Activated CD8-positive, alpha-beta memory T cell treated with anti-CD3 and anti-CD28 coated beads for 36 hours (primary cell): Measurements from ENCODE around the gene SPTBN4. TPM values are rescaled to one million over a fixed set of nuclear protein-coding genes. Genes with fewer than 3 reads are reported as not detected.
"Not testable (repeated sequence)": the region's sequence is repeated elsewhere in the genome, so short reads cannot be mapped to it uniquely, and the experiment has no call there.

Experiments
- CTCF ChIA-PET: fragments of 350-600 bp; sonication (Branson Sonifier 250); formaldehyde crosslinking; loops from one replicate; lab custom pipeline; 2021; ENCODE audit warnings: antibody characterized with exemption; lab: Charles Lee
- POLR2A ChIA-PET: fragments of 350-600 bp; sonication (Branson Sonifier 250); formaldehyde crosslinking; loops from one replicate; lab custom pipeline; 2021; ENCODE audit warnings: antibody characterized with exemption; lab: Charles Lee
- total RNA-seq, 2 experiments: library from RNA; stranded (reverse); gene quantifications; one replicate each; pipeline ENCODE4 v1.2.3, GENCODE V29; 2021

The SPTBN4 gene
- total RNA-seq, 2 experiments from 2014 or later = 0.40 to 0.92 TPM

- ChIA-PET POLR2A (interaction anchor here (0.5 kb wide), 1 partner anchor 1319 kb away, joined by 4 read pairs; no protein-coding TSS in a partner anchor), CTCF (interaction anchor here (1.2 to 1.3 kb wide), 2 partner anchors 11 to 92 kb away, joined by 3 read pairs; no protein-coding TSS in a partner anchor)
Observed at GRCh38 chr19:40512473-40513344, 45.9 kb downstream of the SPTBN4 start.

DNA sequence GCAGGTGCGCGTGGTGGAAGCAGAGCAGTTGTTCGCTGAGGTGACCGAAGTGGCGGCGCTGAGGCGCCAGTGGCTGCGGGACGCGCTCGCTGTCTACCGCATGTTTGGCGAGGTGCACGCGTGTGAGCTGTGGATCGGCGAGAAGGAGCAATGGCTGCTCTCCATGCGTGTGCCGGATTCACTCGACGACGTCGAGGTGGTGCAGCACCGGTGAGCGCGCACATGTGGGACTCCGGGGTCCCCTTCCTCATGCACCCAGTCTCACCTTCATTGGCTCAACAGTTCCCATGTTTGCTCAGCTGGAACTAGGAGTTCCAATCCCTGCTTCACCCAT is 46.5 kb downstream of the SPTBN4 start:
- ChIA-PET POLR2A (no interaction called here), CTCF (interaction anchor here (1.2 kb wide), 1 partner anchor 10 kb away, joined by 3 read pairs; no protein-coding TSS in a partner anchor)

DNA sequence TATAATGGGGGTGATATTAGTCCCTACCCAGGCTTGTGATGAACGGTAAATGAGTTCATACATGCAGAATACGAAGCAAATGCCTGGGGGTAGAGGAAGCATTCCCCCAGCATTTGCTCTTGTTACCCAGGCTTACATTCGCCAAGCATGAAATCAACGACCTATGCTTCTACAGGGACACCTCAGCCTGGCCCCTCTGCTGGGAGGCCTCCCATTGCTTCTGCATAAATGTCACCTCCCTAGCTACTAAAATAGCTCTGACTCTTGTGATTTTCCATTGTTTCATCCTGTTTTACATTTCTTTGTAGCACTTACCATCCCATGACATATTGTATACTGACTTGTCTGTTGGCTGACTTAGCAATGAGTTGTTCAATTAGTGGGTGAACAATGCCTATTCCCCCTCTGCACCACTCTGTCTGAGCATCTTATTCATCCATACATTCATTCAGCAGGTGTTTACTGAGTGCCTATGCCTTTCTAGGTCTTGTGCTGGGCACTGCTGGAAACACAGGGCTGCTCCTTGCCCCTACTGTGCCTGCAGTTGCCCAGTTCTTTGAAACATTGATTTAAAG is 47.0 kb downstream of the SPTBN4 start:
- ChIA-PET CTCF (interaction anchor here (1.2 kb wide), 1 partner anchor 10 kb away, joined by 3 read pairs; no protein-coding TSS in a partner anchor), POLR2A (no interaction called here)

- POLR2A ChIA-PET = no interaction called here
- CTCF ChIA-PET = no interaction called here
Observed at GRCh38 chr19:40517248-40517647, 50.4 kb downstream of the SPTBN4 start.

- POLR2A ChIA-PET = no interaction called here
- CTCF ChIA-PET = interaction anchor here (0.7 kb wide), 1 partner anchor 489 kb away, joined by 4 read pairs; no protein-coding TSS in a partner anchor
Observed at GRCh38 chr19:40519352-40520322, 52.8 kb downstream of the SPTBN4 start.

GRCh38 chr19:40521276-40521675 is 54.5 kb downstream of the SPTBN4 start:
- ChIA-PET CTCF (interaction anchor here (0.8 to 1.7 kb wide), 6 partner anchors 9 to 100 kb away, joined by 3 to 5 read pairs (median 4); partner anchors contain the start of genes BLVRB and SPTBN4), POLR2A (no interaction called here)

- CTCF ChIA-PET = interaction anchor here (0.7 to 1.7 kb wide), 5 partner anchors 10 to 101 kb away, joined by 3 to 5 read pairs (median 3); no protein-coding TSS in a partner anchor
- POLR2A ChIA-PET = not testable (repeated sequence)
Observed at GRCh38 chr19:40521900-40522299, 55.1 kb downstream of the SPTBN4 start.

GRCh38 chr19:40523322-40524047 is 56.7 kb downstream of the SPTBN4 start:
- CTCF ChIA-PET = interaction anchor here (0.6 to 1.1 kb wide), 4 partner anchors 10 to 111 kb away, joined by 3 to 4 read pairs (median 3); no protein-coding TSS in a partner anchor
- POLR2A ChIA-PET = interaction anchor here (0.7 kb wide), 1 partner anchor 34 kb away, joined by 7 read pairs; no protein-coding TSS in a partner anchor

- ChIA-PET POLR2A (interaction anchor here (0.6 to 0.7 kb wide), 2 partner anchors 33 to 58 kb away, joined by 3 to 7 read pairs; partner anchors contain the start of gene BLVRB), CTCF (interaction anchor here (1.1 kb wide), 1 partner anchor 11 kb away, joined by 3 read pairs; no protein-coding TSS in a partner anchor)
Observed at GRCh38 chr19:40524133-40524549, 57.3 kb downstream of the SPTBN4 start.

DNA sequence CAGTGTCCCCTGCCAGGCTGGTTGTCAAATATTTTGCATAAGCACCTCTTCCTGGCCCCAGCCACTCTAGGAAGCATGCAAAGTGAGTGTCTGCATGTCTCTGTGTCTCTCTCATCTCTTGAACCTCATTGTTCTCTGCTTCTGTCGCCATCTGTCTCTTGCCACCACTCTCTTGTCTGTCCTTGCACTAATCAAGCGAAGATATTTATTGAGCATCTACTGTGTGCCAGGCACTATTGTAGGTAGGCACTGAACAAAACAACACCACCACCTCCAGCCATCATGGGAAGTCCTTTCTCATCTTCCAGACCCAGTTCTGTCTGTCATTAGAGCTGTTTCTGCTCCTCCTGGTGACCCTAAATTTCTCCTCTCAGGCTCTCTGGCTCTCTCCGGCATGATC is 57.9 kb downstream of the SPTBN4 start:
- ChIA-PET CTCF (no interaction called here), POLR2A (interaction anchor here (0.6 kb wide), 1 partner anchor 59 kb away, joined by 3 read pairs; the partner anchor contains the start of gene BLVRB)

- ChIA-PET CTCF (interaction anchor here (1.1 kb wide), 1 partner anchor 109 kb away, joined by 3 read pairs; no protein-coding TSS in a partner anchor), POLR2A (no interaction called here)
Observed at GRCh38 chr19:40525234-40526051, 58.6 kb downstream of the SPTBN4 start.

GRCh38 chr19:40528078-40528477 is 61.3 kb downstream of the SPTBN4 start:
- POLR2A ChIA-PET = no interaction called here

GRCh38 chr19:40528533-40529092 is 61.8 kb downstream of the SPTBN4 start:
- POLR2A ChIA-PET = no interaction called here
- CTCF ChIA-PET = interaction anchor here (0.6 to 2.3 kb wide), 6 partner anchors 14 to 1491 kb away, joined by 3 to 6 read pairs (median 4); no protein-coding TSS in a partner anchor

More at GRCh38 chr19:40528078-40528477, 61.3 kb downstream of the SPTBN4 start:
- CTCF ChIA-PET = interaction anchor here (0.6 to 1.1 kb wide), 4 partner anchors 14 to 242 kb away, joined by 3 to 4 read pairs (median 3); no protein-coding TSS in a partner anchor

DNA sequence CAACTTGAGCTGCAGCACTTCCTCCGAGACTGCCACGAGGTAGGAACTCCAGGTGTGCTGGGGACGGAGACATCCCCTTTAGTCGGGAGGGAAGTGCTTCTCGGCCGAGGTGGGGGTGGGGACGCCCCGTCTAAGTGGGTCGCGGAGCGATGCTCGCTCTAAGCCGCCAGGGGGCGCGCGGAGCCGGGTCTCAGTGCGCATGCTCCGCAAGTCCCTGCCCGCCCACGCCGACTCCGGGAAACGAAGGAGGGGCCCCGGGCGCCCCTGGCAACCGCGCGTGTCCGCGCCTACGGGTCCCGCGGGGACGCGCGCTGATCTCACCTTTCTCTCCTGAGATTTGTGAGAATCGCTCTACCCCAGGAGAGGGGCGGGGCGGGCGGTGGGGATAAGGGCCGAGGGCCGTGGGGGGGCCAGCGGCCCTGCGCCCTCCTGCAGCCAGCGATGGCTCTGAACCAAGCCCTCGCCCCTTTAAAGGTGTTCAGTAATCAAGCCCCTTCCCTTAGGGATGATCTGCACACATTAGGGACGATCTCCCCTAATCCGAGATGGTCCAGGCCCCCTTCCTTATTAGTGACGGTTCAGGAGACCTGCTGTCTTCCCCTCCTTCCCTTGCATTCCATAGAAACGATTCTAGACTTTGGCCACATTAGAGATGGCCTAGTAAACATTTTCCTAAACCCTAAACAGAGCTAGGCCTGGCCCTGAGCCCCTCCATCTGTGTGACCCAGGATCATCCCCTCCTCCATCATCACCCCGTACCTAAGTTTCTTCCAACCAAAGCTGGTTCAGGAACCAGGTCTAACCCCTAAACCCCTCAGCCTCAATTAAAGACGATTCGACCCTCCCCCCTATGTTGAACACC is 62.5 kb downstream of the SPTBN4 start:
- ChIA-PET POLR2A (no interaction called here), CTCF (interaction anchor here (0.6 to 2.3 kb wide), 7 partner anchors 8 to 1490 kb away, joined by 3 to 6 read pairs (median 4); no protein-coding TSS in a partner anchor)
